ENCODE data around the gene CHST2. TPM values are rescaled to one million over a fixed set of nuclear protein-coding genes. Genes with fewer than 3 reads are reported as not detected.
"Not testable (repeated sequence)": the region's sequence is repeated elsewhere in the genome, so short reads cannot be mapped to it uniquely, and the experiment has no call there.

Gene CHST2
- total RNA-seq, 1 experiment from 2014 or later: 2.3 TPM

DNA sequence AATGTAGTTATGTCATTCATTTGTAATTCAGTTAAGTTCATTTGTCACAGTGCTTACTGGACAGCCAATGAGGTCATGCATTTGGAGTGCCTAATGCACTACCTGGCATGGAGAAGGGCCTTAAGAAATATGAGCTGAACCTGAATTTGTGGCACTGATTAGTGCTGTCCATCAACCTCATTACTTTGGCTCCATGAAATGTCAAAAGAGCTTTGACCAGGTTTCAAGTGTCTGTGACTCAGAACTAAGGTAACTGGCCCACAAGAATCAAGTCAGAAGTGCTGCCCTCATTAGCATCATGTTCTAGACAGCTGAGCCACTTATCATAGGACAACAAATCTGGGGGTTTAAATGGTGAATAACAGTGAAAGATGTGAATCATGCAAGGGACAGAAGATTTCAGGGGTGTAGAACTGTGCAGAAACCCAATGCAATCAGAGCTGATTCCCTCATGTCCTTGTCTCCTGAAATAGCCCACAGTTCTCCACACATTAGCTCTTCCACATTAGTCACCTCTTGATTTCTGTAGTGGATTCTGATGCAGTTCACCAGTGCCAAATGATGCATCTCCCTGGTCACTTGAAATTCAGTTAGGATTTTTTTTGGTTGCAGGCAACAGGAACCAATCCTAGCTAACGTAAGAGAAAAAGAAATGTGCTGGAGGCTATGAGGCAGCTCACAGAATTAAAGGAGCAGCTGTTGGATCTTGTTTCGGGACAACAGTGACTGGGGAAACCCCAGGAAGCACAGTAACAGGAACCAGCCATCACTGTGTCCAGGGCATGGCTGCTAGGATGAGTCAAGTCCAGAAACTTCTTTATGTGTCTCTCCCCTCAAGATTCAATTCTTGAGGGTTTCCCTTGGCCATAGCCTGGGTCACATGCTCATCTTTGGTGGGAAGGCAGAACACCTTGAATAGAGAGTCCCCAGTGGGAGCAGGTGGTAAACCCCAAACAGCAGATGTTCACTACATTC, 38.7 kb downstream of the CHST2 start:
- no peak overlapping the region for H3K4me3 Mint-ChIP-seq (ENCODE audit: unreplicated experiment)
- no peaks in the 10 kb centered on the region for H3K27me3 Mint-ChIP-seq (ENCODE audit: insufficient read depth, unreplicated experiment)
- peak; percentile 54 for DNase-seq (ENCODE audit: unreplicated experiment)
- H3K9me3 Mint-ChIP-seq (ENCODE audit: unreplicated experiment): no peaks in the 10 kb centered on the region
- intact Hi-C loops (cut with micrococcal nuclease): no loop called here
- H3K27ac Mint-ChIP-seq (ENCODE audit: low read depth, unreplicated experiment): peak overlapping the region; percentile 13
- ChIA-PET POLR2A (interaction anchor here (0.7 to 1.3 kb wide), 7 partner anchors 19 to 498 kb away, joined by 3 to 5 read pairs (median 3); partner anchors contain the start of gene CHST2), CTCF (interaction anchor here (0.6 to 1.2 kb wide), 3 partner anchors 10 to 39 kb away, joined by 3 to 4 read pairs (median 3); no protein-coding TSS in a partner anchor)
- TF ChIP-seq, protein P1, sequence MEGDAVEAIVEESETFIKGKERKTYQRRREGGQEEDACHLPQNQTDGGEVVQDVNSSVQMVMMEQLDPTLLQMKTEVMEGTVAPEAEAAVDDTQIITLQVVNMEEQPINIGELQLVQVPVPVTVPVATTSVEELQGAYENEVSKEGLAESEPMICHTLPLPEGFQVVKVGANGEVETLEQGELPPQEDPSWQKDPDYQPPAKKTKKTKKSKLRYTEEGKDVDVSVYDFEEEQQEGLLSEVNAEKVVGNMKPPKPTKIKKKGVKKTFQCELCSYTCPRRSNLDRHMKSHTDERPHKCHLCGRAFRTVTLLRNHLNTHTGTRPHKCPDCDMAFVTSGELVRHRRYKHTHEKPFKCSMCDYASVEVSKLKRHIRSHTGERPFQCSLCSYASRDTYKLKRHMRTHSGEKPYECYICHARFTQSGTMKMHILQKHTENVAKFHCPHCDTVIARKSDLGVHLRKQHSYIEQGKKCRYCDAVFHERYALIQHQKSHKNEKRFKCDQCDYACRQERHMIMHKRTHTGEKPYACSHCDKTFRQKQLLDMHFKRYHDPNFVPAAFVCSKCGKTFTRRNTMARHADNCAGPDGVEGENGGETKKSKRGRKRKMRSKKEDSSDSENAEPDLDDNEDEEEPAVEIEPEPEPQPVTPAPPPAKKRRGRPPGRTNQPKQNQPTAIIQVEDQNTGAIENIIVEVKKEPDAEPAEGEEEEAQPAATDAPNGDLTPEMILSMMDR (IDR thresholded peaks at IDR 0.05; ENCODE audit: unreplicated experiment): no peak
- BruUV-seq (replicated peaks): no TSS peak
- peaks cover 18% of the 10 kb centered on the region for H3K4me1 Mint-ChIP-seq (ENCODE audit: insufficient read depth, unreplicated experiment)
- no peaks in the 10 kb centered on the region for H3K36me3 Mint-ChIP-seq (ENCODE audit: insufficient read depth, unreplicated experiment)

DNA sequence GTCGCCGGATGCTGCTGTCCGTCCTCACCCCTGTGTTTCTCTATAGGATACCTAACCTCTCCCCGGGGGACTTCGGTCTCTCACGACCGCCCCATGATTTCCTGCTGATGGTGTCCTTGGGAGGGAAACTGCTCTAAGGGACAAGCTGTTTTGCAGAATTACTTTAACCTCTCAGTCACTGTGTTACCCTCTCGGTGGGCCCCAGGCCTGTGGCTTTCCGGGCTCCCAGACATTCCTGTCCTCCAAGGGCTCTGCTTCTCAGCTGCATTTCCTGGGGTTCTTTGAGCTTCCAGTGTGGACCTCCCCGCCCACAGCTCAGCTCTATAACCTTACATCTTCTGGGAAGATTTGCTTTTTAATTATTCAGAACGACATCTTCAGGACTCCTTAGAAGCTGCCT, 40.9 kb downstream of the CHST2 start:
- no peaks in the 10 kb centered on the region for H3K27me3 Mint-ChIP-seq (ENCODE audit: insufficient read depth, unreplicated experiment)
- intact Hi-C loops (cut with micrococcal nuclease): no loop called here

DNA sequence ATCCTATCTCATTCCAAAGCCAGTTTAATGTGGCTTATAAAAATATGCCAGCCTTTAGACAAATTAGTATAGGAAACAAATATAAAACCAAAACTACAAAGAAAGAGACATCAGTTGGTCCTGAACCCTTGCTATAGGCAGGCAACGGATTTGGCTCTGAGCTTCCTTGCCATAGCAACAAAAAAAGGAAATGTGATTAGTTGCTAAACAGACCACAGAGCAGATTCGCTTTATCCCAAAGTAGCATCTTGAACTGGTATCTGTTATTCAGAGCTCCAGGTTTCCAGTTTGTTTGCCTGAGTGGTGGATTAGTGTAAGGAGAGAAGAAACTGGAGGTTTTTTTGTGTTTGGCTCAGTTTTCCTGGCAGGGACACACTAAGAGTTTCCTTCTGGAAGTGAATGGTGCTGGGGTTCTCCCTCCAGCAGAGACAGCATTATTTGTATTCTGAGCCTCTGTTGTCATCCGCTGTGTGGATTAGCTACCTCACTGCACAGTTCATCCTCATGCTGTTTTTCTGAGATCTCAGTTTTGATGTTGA, 44.1 kb downstream of the CHST2 start:
- H3K4me1 Mint-ChIP-seq (ENCODE audit: insufficient read depth, unreplicated experiment): peaks cover 12% of the 10 kb centered on the region
- no peak for DNase-seq (ENCODE audit: unreplicated experiment)
- ChIA-PET CTCF (interaction anchor here (0.8 to 1.1 kb wide), 2 partner anchors 35 to 161 kb away, joined by 3 to 4 read pairs; no protein-coding TSS in a partner anchor), POLR2A (interaction anchor here (0.9 to 1.1 kb wide), 2 partner anchors 34 to 178 kb away, joined by 3 read pairs; no protein-coding TSS in a partner anchor)
- no peaks in the 10 kb centered on the region for H3K9me3 Mint-ChIP-seq (ENCODE audit: unreplicated experiment)
- H3K27ac Mint-ChIP-seq (ENCODE audit: low read depth, unreplicated experiment): no peak overlapping the region
- H3K27me3 Mint-ChIP-seq (ENCODE audit: insufficient read depth, unreplicated experiment): no peaks in the 10 kb centered on the region
- intact Hi-C loops (cut with micrococcal nuclease): no loop called here
- TF ChIP-seq, protein P1 (IDR thresholded peaks at IDR 0.05; ENCODE audit: unreplicated experiment): no peak
- no peaks in the 10 kb centered on the region for H3K36me3 Mint-ChIP-seq (ENCODE audit: insufficient read depth, unreplicated experiment)
- BruUV-seq (replicated peaks): no TSS peak
- no peak overlapping the region for H3K4me3 Mint-ChIP-seq (ENCODE audit: unreplicated experiment)

More for the DNA sequence above, 40.9 kb downstream of the CHST2 start:
- Mint-ChIP-seq H3K4me3 (ENCODE audit: unreplicated experiment) (no peak overlapping the region), H3K36me3 (ENCODE audit: insufficient read depth, unreplicated experiment) (no peaks in the 10 kb centered on the region), H3K4me1 (ENCODE audit: insufficient read depth, unreplicated experiment) (peaks cover 18% of the 10 kb centered on the region), H3K9me3 (ENCODE audit: unreplicated experiment) (no peaks in the 10 kb centered on the region), H3K27ac (ENCODE audit: low read depth, unreplicated experiment) (no peak overlapping the region)
- no TSS peak for BruUV-seq (replicated peaks)
- POLR2A ChIA-PET: interaction anchor here (0.7 to 1.8 kb wide), 3 partner anchors 8 to 174 kb away, joined by 3 read pairs; no protein-coding TSS in a partner anchor
- CTCF ChIA-PET: interaction anchor here (0.6 kb wide), 1 partner anchor 416 kb away, joined by 3 read pairs; no protein-coding TSS in a partner anchor
- TF ChIP-seq, protein P1 (IDR thresholded peaks at IDR 0.05; ENCODE audit: unreplicated experiment): no peak
- no peak for DNase-seq (ENCODE audit: unreplicated experiment)

DNA sequence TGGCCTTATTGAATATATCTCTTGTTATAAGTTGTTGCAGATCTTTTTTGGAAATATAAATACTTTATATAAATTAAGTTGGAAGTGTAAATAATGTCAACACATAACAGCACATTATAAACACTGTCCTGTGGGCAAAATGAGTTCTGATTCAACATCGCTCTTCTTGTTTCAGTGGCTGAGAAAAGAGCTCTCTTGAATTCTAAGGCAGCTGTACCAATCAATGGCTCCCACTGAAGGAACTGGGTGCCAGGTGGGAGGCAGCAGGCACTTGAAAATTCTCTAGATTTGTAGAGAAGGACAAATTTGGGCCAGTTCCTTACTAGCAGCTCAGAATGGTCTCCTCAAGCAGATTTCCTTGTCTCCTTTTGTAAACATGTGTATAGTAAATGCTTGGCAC, 45.6 kb downstream of the CHST2 start:
- H3K27ac Mint-ChIP-seq (ENCODE audit: low read depth, unreplicated experiment): no peak overlapping the region
- POLR2A ChIA-PET: interaction anchor here (0.6 to 1.3 kb wide), 3 partner anchors 73 to 164 kb away, joined by 3 read pairs; partner anchors contain the start of gene U2SURP
- BruUV-seq (replicated peaks): no TSS peak

DNA sequence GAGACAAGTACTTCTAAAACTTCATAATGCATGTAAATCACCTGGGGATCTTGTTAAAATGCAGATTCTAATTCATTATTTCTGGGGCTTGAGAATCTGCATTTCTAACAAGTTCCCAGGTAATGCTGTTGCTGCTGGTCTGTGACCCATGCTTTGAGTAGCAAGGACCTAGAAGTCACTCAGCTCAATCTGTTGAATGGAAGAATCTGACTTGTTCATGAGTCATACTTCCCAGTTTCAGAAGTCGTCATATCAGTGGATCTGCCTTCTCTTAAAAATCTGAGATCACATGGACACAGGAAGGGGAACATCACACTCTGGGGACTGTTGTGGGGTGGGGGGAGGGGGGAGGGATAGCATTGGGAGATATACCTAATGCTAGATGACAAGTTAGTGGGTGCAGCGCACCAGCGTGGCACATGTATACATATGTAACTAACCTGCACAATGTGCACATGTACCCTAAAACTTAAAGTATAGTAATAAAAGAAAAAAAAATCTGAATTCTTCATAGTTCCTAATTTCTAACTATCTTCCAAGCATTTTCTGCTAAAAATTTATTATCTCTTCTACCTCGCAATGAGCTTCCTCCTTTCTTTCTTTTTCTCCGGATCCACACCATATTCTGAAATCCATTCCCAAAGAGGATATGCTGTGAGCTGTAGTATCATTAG, 46.2 kb downstream of the CHST2 start:
- H3K4me3 Mint-ChIP-seq (ENCODE audit: unreplicated experiment); intact Hi-C loops (cut with micrococcal nuclease); BruUV-seq (replicated peaks); H3K9me3 Mint-ChIP-seq (ENCODE audit: unreplicated experiment); H3K36me3 Mint-ChIP-seq (ENCODE audit: insufficient read depth, unreplicated experiment); H3K27ac Mint-ChIP-seq (ENCODE audit: low read depth, unreplicated experiment); H3K27me3 Mint-ChIP-seq (ENCODE audit: insufficient read depth, unreplicated experiment): not testable (repeated sequence)
- ChIA-PET CTCF (interaction anchor here (1.5 to 1.9 kb wide), 2 partner anchors 10 to 597 kb away, joined by 3 to 4 read pairs; no protein-coding TSS in a partner anchor), POLR2A (interaction anchor here (0.6 to 2.2 kb wide), 5 partner anchors 73 to 489 kb away, joined by 3 to 6 read pairs (median 3); partner anchors contain the start of gene U2SURP)
- peaks cover 17% of the 10 kb centered on the region for H3K4me1 Mint-ChIP-seq (ENCODE audit: insufficient read depth, unreplicated experiment)
- peak; percentile 66 for DNase-seq (ENCODE audit: unreplicated experiment)

More for the DNA sequence above, 45.6 kb downstream of the CHST2 start:
- peaks cover 12% of the 10 kb centered on the region for H3K4me1 Mint-ChIP-seq (ENCODE audit: insufficient read depth, unreplicated experiment)
- H3K36me3 Mint-ChIP-seq (ENCODE audit: insufficient read depth, unreplicated experiment): no peaks in the 10 kb centered on the region
- no peaks in the 10 kb centered on the region for H3K27me3 Mint-ChIP-seq (ENCODE audit: insufficient read depth, unreplicated experiment)
- intact Hi-C loops (cut with micrococcal nuclease): no loop called here
- TF ChIP-seq, protein P1 (IDR thresholded peaks at IDR 0.05; ENCODE audit: unreplicated experiment): no peak
- CTCF ChIA-PET: interaction anchor here (0.6 kb wide), 1 partner anchor 183 kb away, joined by 4 read pairs; no protein-coding TSS in a partner anchor
- no peak overlapping the region for H3K4me3 Mint-ChIP-seq (ENCODE audit: unreplicated experiment)
- no peaks in the 10 kb centered on the region for H3K9me3 Mint-ChIP-seq (ENCODE audit: unreplicated experiment)
- DNase-seq (ENCODE audit: unreplicated experiment): no peak
